AG04450 (cell line): ENCODE results near the gene ERC1. TPM values are rescaled to one million over a fixed set of nuclear protein-coding genes. Genes with fewer than 3 reads are reported as not detected.

Experiments used
- CTCF ChIA-PET: fragments of 300-600, 350-600 bp; formaldehyde crosslinking; extraction: SDS; loops from one replicate; lab custom pipeline; 2022; ENCODE audit warnings: antibody characterized with exemption, inconsistent platforms; lab: Charles Lee
- POLR2A ChIA-PET: fragments of 350-600 bp; formaldehyde crosslinking; extraction: SDS; loops from one replicate; lab custom pipeline; 2021; ENCODE audit warnings: antibody characterized with exemption, inconsistent platforms; lab: Yijun Ruan, JAX
- DNase-seq: peaks from one replicate; pipeline ENCODE4 v3.0.0-alpha.2; 2011; ENCODE audit warnings: low read depth, low spot score
- H3K27ac ChIP-seq: one replicate; pipeline ENCODE4 v1.5.1; 2012; ENCODE audit warnings: low read depth, low read length, control low read depth
- H3K27me3 ChIP-seq: one replicate; pipeline ENCODE4 v1.6.0; 2012; ENCODE audit warnings: low read length; ENCODE audit not compliant: control insufficient read depth, insufficient read depth
- H3K4me3 ChIP-seq: 2 replicates; pipeline ENCODE4 v1.5.1; 2011; ENCODE audit warnings: mild to moderate bottlenecking, low read depth, low read length, control low read depth
- H3K9me3 ChIP-seq: 2 replicates; pipeline ENCODE4 v1.5.1; 2012; ENCODE audit warnings: low read length; ENCODE audit not compliant: control insufficient read depth, insufficient read depth
- polyA plus RNA-seq: library from polyadenylated mRNA; depleted of rRNA; stranded (reverse); fragments of >200 nt; gene quantifications from 2 replicates; pipeline ENCODE4 v1.2.3, GENCODE V29; 2011
- TF ChIP-seq, protein P1 (sequence below): IDR thresholded peaks from 2 replicates; pipeline ENCODE4 v1.5.1; 2011; ENCODE audit warnings: low read depth, low read length, control low read depth, inconsistent platforms

ERC1 gene
- polyA plus RNA-seq, 1 experiment = 28.6 TPM

DNA sequence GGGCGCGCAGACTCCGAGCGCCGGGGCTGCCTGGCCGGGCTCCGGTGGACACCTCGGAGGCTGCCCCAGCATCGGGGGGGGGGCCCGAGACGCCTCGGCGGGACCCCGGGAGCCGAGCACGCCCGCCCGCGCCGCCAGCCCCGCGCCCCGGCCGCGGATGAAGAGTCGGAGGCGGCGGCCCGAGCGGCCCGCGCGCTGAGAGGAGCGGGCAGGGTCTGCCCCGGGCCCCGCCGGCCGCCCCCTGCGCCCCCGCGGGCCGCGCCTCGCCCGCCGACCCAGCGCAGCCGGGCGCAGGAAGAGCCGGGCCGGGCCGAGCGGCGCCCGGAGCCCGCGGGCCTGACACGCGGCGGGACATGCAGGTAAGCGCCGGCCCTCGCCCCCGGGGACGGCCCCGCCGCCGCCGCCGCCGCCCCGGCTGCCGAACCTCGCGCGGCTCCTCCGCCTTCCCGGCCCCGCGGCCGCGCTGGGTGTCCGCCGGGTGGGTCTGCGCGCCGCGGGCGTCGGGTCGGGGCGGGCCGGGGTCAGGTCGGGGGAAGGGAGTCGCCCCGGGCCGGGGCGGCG lies 539.6 kb downstream of the ERC1 start:
- H3K9me3 ChIP-seq = no peaks in the 10 kb centered on the region
- CTCF ChIA-PET = no interaction called here
- peak overlapping the region; percentile 67 for H3K4me3 ChIP-seq
- POLR2A ChIA-PET = no interaction called here
- DNase-seq = no peak
- no peak overlapping the region for H3K27ac ChIP-seq
- TF ChIP-seq, protein P1, sequence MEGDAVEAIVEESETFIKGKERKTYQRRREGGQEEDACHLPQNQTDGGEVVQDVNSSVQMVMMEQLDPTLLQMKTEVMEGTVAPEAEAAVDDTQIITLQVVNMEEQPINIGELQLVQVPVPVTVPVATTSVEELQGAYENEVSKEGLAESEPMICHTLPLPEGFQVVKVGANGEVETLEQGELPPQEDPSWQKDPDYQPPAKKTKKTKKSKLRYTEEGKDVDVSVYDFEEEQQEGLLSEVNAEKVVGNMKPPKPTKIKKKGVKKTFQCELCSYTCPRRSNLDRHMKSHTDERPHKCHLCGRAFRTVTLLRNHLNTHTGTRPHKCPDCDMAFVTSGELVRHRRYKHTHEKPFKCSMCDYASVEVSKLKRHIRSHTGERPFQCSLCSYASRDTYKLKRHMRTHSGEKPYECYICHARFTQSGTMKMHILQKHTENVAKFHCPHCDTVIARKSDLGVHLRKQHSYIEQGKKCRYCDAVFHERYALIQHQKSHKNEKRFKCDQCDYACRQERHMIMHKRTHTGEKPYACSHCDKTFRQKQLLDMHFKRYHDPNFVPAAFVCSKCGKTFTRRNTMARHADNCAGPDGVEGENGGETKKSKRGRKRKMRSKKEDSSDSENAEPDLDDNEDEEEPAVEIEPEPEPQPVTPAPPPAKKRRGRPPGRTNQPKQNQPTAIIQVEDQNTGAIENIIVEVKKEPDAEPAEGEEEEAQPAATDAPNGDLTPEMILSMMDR = no peak
- no peaks in the 10 kb centered on the region for H3K27me3 ChIP-seq

- Histone ChIP-seq H3K27ac (peak overlapping the region; percentile 39), H3K27me3 (no peaks in the 10 kb centered on the region), H3K4me3 (peak overlapping the region; percentile 67), H3K9me3 (no peaks in the 10 kb centered on the region)
- ChIA-PET CTCF (no interaction called here), POLR2A (no interaction called here)
- TF ChIP-seq, protein P1 = no peak
- no peak for DNase-seq
Measured at GRCh38 chr12:1531153-1531653, 540.2 kb downstream of the ERC1 start.

- no peak overlapping the region for H3K27ac ChIP-seq
- POLR2A ChIA-PET = interaction anchor here (1.1 kb wide), 1 partner anchor 61 kb away, joined by 3 read pairs; no protein-coding TSS in a partner anchor
- no peak for DNase-seq
Measured at GRCh38 chr12:1531654-1532374, 540.8 kb downstream of the ERC1 start.

DNA sequence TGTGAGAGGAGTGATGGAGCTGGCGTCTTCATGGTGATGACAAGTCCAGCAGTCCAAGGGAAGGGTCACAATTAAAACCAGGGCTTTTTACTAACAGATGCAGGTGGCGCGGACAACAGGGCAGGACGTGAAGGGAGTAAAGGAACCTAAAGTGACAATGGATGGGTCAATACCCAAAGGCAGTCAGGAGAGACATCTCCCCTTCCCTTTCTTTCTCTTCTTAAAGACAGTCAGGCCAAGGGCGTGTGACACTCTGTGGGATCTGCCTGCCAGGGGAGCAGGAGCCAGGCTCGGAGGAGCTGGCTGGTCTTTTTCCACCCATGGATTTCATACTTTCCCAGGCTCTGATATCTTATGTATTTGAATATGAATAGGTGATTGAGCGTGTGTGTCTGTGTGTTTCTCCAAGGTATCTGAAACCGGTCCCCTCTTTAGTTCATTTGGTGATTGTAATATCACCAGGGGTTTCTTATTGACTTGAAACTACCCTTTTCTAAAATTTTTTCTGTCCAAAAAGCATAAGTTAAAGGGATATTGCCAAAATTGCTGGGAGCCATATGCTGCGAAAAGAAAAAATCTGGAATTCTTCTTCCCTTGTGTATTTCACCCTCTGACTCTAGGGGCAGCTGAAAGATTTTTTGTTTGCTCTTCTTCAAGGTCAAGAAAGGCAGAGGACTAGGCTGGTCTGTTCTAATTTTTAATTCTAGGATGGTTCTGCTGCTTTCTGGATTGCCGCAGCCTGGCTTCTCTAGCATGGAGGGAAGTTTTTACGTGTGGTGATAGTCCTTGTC lies 541.5 kb downstream of the ERC1 start:
- Histone ChIP-seq H3K9me3 (no peaks in the 10 kb centered on the region), H3K4me3 (peak overlapping the region; percentile 67; the same call in 1 of the 2 replicates), H3K27me3 (no peaks in the 10 kb centered on the region), H3K27ac (no peak overlapping the region)
- no peak for DNase-seq
- POLR2A ChIA-PET = interaction anchor here (1.1 kb wide), 1 partner anchor 61 kb away, joined by 3 read pairs; no protein-coding TSS in a partner anchor
- TF ChIP-seq, protein P1 = peak; percentile 30
- CTCF ChIA-PET = interaction anchor here (1.1 kb wide), 1 partner anchor 415 kb away, joined by 4 read pairs; no protein-coding TSS in a partner anchor

More at GRCh38 chr12:1531654-1532374, 540.8 kb downstream of the ERC1 start:
- no peaks in the 10 kb centered on the region for H3K9me3 ChIP-seq
- H3K27me3 ChIP-seq = no peaks in the 10 kb centered on the region
- CTCF ChIA-PET = no interaction called here
- TF ChIP-seq, protein P1 = no peak
- peak overlapping the region; percentile 67 for H3K4me3 ChIP-seq
